OCI-LY3 (cell line): ENCODE measurements around the gene CWF19L2.

Experiments used
- CTCF ChIP-seq: fragments of 200-600, 300-600 bp; sonication (generic); IDR thresholded peaks from 2 replicates; pipeline ENCODE4 v1.5.1; 2014; ENCODE audit warnings: antibody characterized with exemption, low read length, low read depth
- EZH2phosphoT487 ChIP-seq: fragments of 200-600 bp; shearing (Covaris generic); IDR thresholded peaks from 2 replicates; pipeline ENCODE4 v1.6.1; 2018; ENCODE audit warnings: antibody characterized with exemption, mixed run types, low read depth

DNA sequence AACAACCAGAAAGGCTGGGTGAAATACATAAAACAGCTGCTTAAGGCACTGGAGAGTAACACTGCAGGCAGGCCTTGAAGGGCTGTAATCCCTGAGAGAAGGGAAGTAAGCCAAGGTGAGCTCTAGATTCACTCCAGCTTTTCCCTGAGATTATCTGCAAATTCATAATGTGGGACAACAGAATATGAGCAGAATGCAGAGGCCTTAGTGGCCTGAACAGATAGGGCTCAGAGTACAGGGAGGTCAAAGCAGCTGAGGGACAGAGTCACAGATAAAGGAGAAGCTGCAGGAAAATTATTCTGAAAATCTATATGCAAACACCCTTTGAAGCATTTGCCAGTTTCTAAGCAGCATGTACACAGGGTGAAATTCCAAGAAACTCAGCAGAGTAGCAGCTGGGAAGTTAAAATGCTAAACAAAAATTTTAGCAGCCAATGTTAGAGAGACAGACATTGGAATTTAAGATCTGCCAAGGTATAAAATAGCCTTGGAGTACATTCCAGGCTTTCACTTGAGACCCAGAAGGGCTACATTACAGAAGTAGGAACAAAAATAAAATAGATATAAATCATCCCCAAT lies 48.1 kb upstream of the CWF19L2 start:
- TF ChIP-seq CTCF (no peak), EZH2phosphoT487 (no peak)
